Brain microvascular endothelial cell (primary cell): ENCODE data around the gene CIRBP.

Experiments used
- DNase-seq: peaks from one replicate; pipeline ENCODE4 v3.0.0-alpha.2; 2020
- H3K27ac ChIP-seq: fragments of 250-450 bp; sonication (Bioruptor Pico); 2 replicates; pipeline ENCODE4 v1.5.1; 2020; ENCODE audit warnings: mild to moderate bottlenecking, moderate library complexity
- H3K27me3 ChIP-seq: fragments of 250-450 bp; sonication (Bioruptor Pico); replicated peaks from 2 replicates; pipeline ENCODE4 v1.5.1; 2020; ENCODE audit warnings: mild to moderate bottlenecking
- H3K36me3 ChIP-seq: fragments of 250-450 bp; sonication (Bioruptor Pico); replicated peaks from 2 replicates; pipeline ENCODE4 v1.5.1; 2020; ENCODE audit warnings: mild to moderate bottlenecking
- H3K4me3 ChIP-seq: 2 replicates; pipeline ENCODE4 v1.5.1; 2011; ENCODE audit warnings: low read depth, mild to moderate bottlenecking, control low read depth, low read length, moderate library complexity
- CTCF ChIP-seq: IDR thresholded peaks from 2 replicates; pipeline ENCODE4 v1.5.1; 2011; ENCODE audit warnings: low read depth, mild to moderate bottlenecking, moderate library complexity, low read length, control low read depth, inconsistent platforms; ENCODE audit errors: missing control alignments
- in situ Hi-C: cut with HindIII; loops from 2 replicates; pipeline ENCODE4 v1.10.0; 2017; ENCODE audit warnings: low sequenced_read_pairs, low pct_ligation_motif_present

Gene CIRBP

GRCh38 chr19:1265615-1266128 lies 3.5 kb upstream of the CIRBP start:
- Histone ChIP-seq H3K4me3 (peak overlapping the region; percentile 46), H3K36me3 (no peaks in the 10 kb centered on the region), H3K27ac (peak overlapping the region; percentile 65), H3K27me3 (no peaks in the 10 kb centered on the region)
- no peak for TF ChIP-seq CTCF
- peak; percentile 67 for DNase-seq
- in situ Hi-C loops = no loop called here

- Histone ChIP-seq H3K27ac (peak overlapping the region; percentile 65), H3K4me3 (peak overlapping the region; percentile 46), H3K36me3 (peaks cover 6% of the 10 kb centered on the region), H3K27me3 (no peaks in the 10 kb centered on the region)
- TF ChIP-seq CTCF = no peak
- peak; percentile 66 for DNase-seq
- in situ Hi-C loops = no loop called here
Observed at GRCh38 chr19:1266129-1266915, 2.8 kb upstream of the CIRBP start.

GRCh38 chr19:1266916-1267476 lies 2.1 kb upstream of the CIRBP start:
- H3K4me3 ChIP-seq = peak overlapping the region; percentile 46
- DNase-seq = no peak
- H3K27me3 ChIP-seq = no peaks in the 10 kb centered on the region
- peak overlapping the region; percentile 18 for H3K27ac ChIP-seq
- TF ChIP-seq CTCF = peak; percentile 72
- in situ Hi-C loops = no loop called here
- H3K36me3 ChIP-seq = peaks cover 13% of the 10 kb centered on the region

- Histone ChIP-seq H3K27me3 (no peaks in the 10 kb centered on the region), H3K36me3 (peaks cover 18% of the 10 kb centered on the region), H3K27ac (no peak overlapping the region), H3K4me3 (peak overlapping the region; percentile 46)
- DNase-seq = no peak
- in situ Hi-C loops = no loop called here
- no peak for TF ChIP-seq CTCF
Observed at GRCh38 chr19:1267477-1268225, 1.5 kb upstream of the CIRBP start.

- Histone ChIP-seq H3K36me3 (peaks cover 26% of the 10 kb centered on the region), H3K4me3 (no peak overlapping the region), H3K27me3 (no peaks in the 10 kb centered on the region), H3K27ac (peak overlapping the region; percentile 18)
- in situ Hi-C loops = no loop called here
- TF ChIP-seq CTCF = no peak
- no peak for DNase-seq
Observed at GRCh38 chr19:1268226-1269064, 687 bp upstream of the CIRBP start.
